H1 (cell line): Measurements from ENCODE around the gene BIN1. TPM values are rescaled to one million over a fixed set of nuclear protein-coding genes. Genes with fewer than 3 reads are reported as not detected.

Source experiments
- EP300 ChIP-seq, 2 experiments: IDR thresholded peaks; 1 replicate in 1 of 2; 2 replicates in 1 of 2; pipeline ENCODE4 v1.6.1; 2011 to 2012; ENCODE audit warnings: low read depth in 2 of 2, low read length in 2 of 2, mild to moderate bottlenecking in 2 of 2, borderline replicate concordance in 1 of 2, inconsistent platforms in 1 of 2, moderate library complexity in 1 of 2
- MAFK ChIP-seq: IDR thresholded peaks from 2 replicates; pipeline ENCODE4 v1.6.1; 2012; ENCODE audit warnings: low read depth, mild to moderate bottlenecking, improper control_type of control experiment, low read length
- PHF8 ChIP-seq: fragments of 200-600 bp; sonication (generic); conservative IDR thresholded peaks from 2 replicates; pipeline ENCODE4 v1.7.1; 2012; ENCODE audit warnings: low read depth, mild to moderate bottlenecking, inconsistent platforms, low read length, moderate library complexity
- POU5F1 ChIP-seq: IDR thresholded peaks from 2 replicates; pipeline ENCODE4 v1.6.1; 2011; ENCODE audit warnings: low read depth, mild to moderate bottlenecking, low read length, moderate library complexity
- RAD21 ChIP-seq, 2 experiments: IDR thresholded peaks in 1 of 2; conservative IDR thresholded peaks in 1 of 2; 2 replicates each; pipeline ENCODE4 v1.6.1; 2011; ENCODE audit warnings: low read depth in 2 of 2, low read length in 2 of 2, improper control_type of control experiment in 1 of 2, inconsistent platforms in 1 of 2, mild to moderate bottlenecking in 1 of 2, moderate library complexity in 1 of 2
- TAF1 ChIP-seq: IDR thresholded peaks from 2 replicates; pipeline ENCODE4 v1.6.1; 2011; ENCODE audit warnings: mild to moderate bottlenecking, low read depth, low read length
- TEAD4 ChIP-seq: IDR thresholded peaks from 2 replicates; pipeline ENCODE4 v1.6.1; 2012; ENCODE audit warnings: low read depth, low read length, inconsistent platforms, mixed read lengths
- polyA plus RNA-seq, 7 experiments: library from polyadenylated mRNA; depleted of rRNA in 3 of 7; stranded (reverse) in 5 of 7; unstranded in 2 of 7; fragments of >200 nt in 5 of 7; fragments of 200-250 nt in 2 of 7; gene quantifications; 1 replicate in 5 of 7; 2 replicates in 1 of 7; 4 replicates in 1 of 7; pipeline versions ENCODE4 v1.2.1 to v1.2.3, GENCODE V29; 2011 to 2013; ENCODE audit warnings: missing spikeins in 2 of 7, mixed read lengths in 2 of 7
- total RNA-seq: library from RNA; stranded (reverse); fragmentation: NEBNext Ultra II Directional; extraction: Animal tissue kit (Norgen Biotek cat#: 25700); gene quantifications from 2 replicates; pipeline ENCODE4 v1.2.1, GENCODE V29; 2021

Gene BIN1
- total and polyA plus RNA-seq, 2 of the 8 experiments (the other 6 are each of a cell fraction or from before 2014, with no cell fraction given) = 23.6 to 35.6 TPM

- TF ChIP-seq TEAD4 (no peak), MAFK (no peak), EP300 (IDR thresholded peaks at IDR 0.05; ENCODE audit: borderline replicate concordance in 1 of 2, low read depth in 2 of 2, low read length in 2 of 2) (no peak), TAF1 (no peak), POU5F1 (no peak), PHF8 (no peak), RAD21 (IDR thresholded peaks at IDR 0.05 in 1 of 2, conservative IDR thresholded peaks at IDR 0.05 in 1 of 2; ENCODE audit: low read depth in 2 of 2, low read length in 2 of 2) (no peak)
Observed at GRCh38 chr2:127069003-127069402, 38.0 kb downstream of the BIN1 start (continued).
